ENCODE data around the gene MAGED4B.
"Not testable (repeated sequence)": the region's sequence is repeated elsewhere in the genome, so short reads cannot be mapped to it uniquely, and the experiment has no call there.

MAGED4B gene, protein sequence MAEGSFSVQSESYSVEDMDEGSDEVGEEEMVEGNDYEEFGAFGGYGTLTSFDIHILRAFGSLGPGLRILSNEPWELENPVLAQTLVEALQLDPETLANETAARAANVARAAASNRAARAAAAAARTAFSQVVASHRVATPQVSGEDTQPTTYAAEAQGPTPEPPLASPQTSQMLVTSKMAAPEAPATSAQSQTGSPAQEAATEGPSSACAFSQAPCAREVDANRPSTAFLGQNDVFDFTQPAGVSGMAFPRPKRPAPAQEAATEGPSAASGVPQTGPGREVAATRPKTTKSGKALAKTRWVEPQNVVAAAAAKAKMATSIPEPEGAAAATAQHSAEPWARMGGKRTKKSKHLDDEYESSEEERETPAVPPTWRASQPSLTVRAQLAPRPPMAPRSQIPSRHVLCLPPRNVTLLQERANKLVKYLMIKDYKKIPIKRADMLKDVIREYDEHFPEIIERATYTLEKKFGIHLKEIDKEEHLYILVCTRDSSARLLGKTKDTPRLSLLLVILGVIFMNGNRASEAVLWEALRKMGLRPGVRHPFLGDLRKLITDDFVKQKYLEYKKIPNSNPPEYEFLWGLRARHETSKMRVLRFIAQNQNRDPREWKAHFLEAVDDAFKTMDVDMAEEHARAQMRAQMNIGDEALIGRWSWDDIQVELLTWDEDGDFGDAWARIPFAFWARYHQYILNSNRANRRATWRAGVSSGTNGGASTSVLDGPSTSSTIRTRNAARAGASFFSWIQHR

DNA sequence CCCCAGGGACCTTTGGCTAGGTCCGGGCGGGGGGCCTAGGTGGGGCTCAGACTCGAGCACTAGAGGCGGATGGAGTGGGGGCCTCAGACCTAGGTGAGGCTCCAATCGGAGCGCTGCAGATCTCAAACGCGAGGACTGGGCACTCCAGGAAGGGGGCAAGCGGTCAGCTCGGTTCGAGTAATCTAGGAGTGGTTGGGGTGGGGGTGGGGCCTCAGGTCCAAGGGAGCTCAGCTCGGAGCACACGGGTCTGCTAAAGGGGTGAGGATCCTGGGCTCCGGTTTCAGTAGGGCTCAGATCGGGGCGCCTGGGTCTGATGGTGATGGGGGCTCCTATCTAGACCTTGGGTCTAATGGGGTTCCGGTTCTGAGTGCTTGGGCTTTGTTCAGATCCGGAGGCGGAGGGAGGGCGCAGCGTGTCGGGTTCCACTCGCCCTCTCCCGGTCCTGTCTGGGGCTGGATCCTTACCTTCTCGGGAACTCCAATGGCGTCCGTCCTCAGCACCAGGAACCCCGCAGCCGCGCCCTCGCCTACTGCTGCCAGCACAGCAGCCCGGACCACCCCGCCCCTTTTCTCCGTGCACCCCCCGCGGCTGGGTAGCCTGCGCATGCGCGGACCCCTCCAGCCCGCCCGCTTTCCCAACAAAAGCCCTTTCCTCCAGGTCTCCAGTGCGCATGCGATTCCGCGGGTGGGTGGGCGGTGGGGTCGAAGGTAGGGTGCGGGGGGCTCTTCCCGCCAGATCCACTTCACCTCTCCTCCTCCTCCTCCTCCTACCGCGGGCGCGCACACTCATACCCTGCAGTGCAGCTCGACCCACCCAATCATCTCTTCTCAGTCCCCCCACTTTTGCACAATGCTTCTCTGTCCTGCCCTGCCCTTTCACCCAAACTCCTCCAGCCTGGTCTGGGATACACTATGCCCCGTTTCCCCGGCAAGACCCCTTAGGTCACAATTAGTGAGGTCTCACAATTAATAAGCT lies at the start of gene MAGED4B:
Gene MAGED4B, minus strand, starts transcription at position 518 of the 975 bp plus-strand sequence. CDS start 1,011 bp downstream, outside the sequence.
- not testable (repeated sequence) for DNase-seq (ENCODE audit: low read depth in 2 of 2)

DNA sequence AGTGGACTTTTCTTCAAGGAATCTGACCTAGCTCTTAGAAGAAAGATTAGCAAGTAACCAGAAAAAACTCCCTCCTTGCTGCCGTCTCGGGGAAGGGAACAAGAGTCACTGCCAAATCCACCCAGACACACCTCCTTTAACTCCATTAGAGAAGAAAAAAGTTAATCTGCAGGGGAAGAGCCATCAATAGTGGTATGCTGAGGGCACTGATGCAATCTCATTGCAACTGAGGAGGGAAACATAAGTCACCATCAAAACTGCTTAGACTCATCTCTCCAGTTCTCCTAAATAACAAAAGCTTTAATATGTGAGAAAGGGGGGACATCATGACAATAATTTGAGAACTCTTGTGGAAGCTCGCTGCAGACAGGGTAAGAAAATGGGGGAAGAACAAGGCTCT lies 49.3 kb upstream of the MAGED4B start:
- no peak for DNase-seq (ENCODE audit: low read depth in 2 of 2)

DNA sequence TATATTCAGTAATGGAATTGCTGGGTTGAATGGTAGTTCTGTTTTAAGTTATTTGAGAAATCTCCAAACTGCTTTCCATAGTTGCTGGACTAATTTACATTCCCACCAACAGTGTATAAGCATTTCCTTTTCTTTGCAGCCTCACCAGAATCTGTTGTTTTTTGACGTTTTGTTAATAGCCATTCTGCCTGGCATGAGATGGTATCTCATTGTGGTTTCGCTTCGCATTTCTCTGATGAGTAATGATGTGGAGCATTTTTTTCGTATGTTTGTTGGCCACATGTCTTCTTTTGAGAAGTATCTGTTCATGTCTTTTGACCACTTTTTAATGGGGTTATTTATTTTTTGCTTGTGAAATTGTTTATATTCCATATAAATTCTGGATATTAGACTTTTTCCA lies 13.6 kb upstream of the MAGED4B start:
- DNase-seq (ENCODE audit: low read depth in 2 of 2), result no peak

DNA sequence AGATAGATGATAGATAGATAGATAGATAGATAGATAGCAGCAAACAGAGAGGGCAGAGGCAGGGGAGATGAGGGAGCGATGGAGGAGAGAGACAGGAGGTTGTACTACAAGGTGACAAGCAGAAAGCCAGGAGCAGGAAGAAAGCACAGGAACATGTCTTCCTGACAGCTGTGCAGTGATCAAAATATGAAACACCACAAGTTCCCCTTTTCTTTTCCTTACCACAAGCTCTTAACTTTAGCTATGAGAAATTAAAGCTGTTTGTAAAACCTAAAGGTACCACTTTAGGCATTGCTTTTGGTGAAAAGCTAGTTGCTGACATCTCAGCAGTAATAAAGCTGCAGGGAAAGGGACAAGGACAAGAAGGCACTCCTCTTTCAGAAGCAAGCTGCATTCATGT lies 9.1 kb upstream of the MAGED4B start:
- no peak for DNase-seq (ENCODE audit: low read depth in 2 of 2)

DNA sequence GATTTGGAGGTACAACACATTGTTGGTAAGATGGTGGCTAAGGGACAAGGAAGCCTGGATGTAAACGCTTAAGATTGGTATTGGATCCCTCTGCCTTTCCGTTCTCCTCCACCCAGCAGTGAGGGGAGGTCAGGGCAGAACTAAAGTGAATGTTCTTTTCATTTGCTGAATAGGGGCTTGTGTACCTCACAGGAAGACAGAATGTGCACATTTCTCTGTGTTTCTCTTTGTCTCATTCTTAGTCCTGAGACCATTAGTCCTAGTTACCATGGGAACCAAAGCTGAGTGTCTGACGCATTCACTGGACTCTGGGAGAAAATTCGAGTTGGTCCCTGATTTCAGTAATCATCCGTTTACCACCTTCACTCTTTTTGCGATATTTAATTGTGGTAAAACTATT lies 26.7 kb downstream of the MAGED4B start:
- DNase-seq (ENCODE audit: low read depth in 2 of 2), result not testable (repeated sequence)

DNA sequence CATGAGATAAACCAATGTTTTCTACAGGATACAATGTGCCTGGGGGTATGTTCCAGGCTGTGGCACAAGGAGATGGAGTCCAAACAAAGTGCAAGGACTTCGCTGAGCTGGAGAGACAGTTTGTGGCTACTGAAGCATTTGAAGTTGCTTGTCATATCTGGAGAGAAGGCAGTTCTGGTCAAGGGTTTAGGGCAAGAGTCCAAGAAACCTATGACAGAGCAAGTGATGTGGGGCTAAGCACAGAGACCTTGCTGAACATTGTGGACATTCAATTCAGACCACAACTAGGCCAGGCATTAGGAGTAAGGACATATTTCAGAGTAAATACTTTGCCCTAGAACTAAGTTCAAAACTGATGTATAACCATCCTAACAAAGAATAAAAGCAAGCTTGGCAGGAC lies 34.8 kb downstream of the MAGED4B start:
- DNase-seq (ENCODE audit: low read depth in 2 of 2), result no peak

DNA sequence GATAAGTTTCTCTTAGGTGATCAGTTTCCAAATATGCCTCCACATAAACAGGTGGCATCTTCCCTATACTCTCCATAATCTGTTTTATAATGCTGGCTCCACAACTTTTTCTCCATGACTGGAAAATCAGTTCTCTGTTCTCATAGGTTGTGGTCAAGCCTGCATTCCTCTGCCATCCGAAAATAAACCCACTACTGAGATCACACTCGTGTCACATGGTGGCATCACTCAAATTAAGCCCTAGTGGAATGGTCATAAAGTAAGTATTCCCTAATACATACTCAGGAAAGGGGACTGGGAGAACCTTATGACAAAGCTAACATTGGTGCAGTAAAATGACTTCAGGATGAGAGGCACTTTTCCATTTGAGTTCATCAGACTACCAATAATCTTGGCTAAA lies 37.6 kb downstream of the MAGED4B start:
- no peak for DNase-seq (ENCODE audit: low read depth in 2 of 2)

DNA sequence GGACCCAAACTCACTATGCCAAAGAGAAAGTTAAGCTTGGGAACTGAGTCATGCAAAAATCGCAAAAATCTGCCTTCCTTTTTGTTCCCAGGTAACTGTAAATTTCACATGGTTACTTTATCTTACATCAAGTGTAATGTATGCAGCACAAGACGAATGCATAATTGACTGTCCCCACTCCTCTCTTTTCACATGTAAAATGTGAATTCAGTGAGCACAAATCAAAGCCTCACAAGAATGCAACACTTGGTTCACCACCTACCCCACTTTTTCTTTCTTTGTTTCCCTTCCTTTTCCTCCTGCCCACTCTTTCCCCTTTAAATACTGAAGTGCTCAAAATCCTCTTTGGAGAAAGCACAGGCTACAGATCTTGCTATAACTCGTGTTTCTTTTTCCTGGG lies 53.2 kb downstream of the MAGED4B start:
- no peak for DNase-seq (ENCODE audit: low read depth in 2 of 2)

All from fibroblast of skin of left biceps (primary cell).